HG03520 (cell line): ENCODE measurements around the gene IFTAP.
"Not testable (repeated sequence)": the region's sequence is repeated elsewhere in the genome, so short reads cannot be mapped to it uniquely, and the experiment has no call there.

Experiments
- ATAC-seq: cut with Tn5 transposase; IDR thresholded peaks from one replicate; pipeline ENCODE4 v1.9.1; 2021; ENCODE audit warnings: mild to moderate bottlenecking, moderate library complexity; ENCODE audit not compliant: unreplicated experiment

IFTAP gene

DNA sequence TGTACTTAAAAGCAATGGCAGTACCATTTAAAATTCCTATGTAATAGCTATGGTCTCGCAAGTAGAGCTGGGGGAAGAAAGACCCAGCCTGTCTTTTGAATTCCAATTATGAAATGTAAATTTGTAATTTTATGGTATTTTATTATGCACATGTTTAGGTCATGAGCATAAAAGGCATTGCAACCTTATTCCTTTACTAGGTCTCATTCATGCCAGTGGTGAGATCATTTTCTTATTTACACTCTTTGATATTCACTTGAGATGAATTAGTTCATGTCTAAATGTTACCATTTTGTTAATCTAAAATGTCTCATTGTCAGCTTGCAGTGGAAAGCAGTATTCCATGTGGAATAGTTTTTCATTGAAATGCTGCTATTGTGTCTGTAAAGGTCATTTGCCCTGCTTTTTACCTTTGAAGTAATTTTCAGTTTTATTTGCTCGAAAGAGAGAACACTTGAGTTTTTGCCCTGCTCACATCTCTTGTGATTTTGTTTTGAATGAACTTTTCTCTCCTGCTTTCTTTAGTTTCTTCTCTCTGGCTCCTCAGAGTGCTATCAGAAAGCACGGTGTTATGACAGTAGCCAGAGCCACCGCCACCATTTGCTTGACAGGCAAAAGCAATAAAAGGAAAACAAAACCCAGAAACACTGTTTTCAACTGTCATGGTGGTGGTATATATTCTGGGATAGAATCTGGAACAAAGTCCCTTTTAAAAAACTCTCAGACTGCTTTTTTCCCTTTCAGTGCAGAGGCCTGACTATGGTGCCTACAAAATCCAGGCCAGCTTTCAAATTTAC lies 41.0 kb downstream of the IFTAP start:
- no peak for ATAC-seq

DNA sequence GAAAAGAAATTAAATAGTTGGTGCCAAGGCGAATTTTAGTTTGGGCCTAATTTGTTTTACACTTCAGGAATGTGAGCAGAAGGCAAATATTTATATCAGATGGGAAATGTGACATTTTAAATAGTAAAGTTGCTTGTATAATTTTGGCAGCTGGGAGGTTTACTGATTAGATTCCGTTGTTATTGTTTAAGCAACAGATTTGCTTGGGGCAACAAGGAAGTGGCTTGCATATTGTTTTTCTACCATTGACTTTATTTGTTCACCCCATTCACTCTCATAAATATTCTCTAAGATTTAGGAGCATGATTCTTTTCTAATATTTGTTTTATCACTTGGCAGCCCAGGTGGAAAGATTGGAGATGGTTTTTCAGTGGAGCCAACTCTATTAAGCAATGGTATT lies 44.3 kb downstream of the IFTAP start:
- no peak for ATAC-seq

DNA sequence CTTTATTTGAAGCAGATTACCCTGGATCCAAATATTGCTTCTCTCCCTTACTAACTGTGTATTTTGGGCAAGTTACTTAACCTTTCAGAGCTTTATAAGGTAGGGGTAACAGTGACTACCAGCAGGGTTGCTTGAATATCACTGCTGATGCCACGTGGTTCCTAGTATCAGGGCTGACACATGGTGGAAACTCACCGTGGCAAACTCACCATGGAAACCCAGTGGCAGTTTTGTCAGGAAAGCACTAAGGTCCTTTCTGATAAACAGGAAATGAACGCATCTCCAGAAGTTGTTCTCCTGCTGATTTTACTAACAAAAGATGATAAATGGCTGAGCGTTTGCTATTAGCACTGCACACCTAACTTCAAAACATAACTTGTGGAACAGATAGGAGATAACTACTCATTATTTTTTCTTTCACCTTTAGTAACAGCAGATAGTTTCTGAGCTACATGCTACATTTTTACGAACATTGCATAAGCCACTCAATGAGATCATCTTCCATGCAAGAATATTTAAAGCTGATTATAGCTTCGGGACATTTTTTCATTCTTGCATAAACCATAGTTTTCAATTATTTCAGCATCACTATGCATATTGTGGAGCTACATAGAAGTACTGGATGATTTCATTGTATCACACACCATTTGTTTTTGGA lies 63.4 kb downstream of the IFTAP start:
- ATAC-seq = no peak

DNA sequence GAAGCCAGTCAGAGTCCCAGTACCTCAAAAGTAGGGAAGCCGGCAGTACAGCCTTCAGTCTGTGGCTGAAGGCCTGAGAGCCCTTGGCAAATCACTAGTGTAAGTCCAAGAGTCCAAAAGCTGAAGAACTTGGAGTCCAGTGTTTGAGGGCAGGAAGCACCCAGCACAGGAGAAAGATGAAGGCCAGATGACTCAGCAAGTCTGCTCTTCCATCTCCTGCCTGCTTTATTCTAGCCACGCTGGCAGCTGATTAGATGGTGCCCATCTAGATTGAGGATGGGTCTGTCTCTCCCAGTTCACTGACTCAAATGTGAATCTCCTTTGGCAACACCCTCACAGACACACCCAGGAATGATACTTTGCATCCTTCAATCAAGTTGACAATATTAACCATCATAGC lies 67.1 kb downstream of the IFTAP start:
- ATAC-seq = not testable (repeated sequence)

DNA sequence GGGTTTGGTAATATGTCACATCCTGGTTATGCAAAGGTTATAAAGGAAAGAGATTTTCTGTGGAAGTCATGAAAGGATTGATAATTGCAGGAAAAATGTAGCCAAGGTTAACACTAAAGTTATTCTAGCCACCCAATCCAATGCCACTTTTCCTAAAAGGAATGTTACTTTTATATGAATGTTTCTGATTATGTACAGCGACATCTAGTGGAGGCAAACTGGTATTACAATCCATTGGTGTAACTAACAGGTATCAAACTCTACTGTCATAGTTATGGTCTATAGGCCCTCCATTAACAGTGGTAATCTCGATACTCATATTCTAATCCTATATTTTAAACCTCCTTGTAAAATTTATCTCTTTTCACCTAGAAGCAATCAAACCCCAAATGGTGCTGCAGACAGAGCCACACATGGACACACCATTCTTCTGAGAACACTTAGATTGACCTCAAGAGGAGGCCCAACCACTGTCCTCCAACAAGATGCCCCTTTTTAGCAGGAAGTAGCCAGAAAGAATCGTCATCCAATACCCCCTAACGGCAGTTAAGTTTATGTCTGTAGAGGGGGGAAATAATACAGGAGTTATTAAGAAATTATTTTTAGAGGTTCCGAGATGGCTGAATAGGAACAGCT lies 78.6 kb downstream of the IFTAP start:
- no peak for ATAC-seq

DNA sequence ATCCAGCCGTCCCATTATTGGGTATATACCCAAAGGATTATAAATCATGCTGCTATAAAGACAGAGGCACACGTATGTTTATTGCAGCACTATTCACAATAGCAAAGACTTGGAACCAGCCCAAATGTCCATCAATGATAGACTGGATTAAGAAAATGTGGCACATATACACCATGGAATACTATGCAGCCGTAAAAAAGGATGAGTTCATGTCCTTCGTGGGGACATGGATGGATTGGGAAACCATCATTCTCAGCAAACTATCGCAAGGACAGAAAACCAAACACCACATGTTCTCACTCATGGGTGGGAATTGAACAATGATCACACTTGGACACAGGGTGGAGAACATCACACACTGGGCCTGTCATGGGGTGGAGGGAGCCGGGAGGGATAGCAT lies 85.2 kb downstream of the IFTAP start:
- not testable (repeated sequence) for ATAC-seq

DNA sequence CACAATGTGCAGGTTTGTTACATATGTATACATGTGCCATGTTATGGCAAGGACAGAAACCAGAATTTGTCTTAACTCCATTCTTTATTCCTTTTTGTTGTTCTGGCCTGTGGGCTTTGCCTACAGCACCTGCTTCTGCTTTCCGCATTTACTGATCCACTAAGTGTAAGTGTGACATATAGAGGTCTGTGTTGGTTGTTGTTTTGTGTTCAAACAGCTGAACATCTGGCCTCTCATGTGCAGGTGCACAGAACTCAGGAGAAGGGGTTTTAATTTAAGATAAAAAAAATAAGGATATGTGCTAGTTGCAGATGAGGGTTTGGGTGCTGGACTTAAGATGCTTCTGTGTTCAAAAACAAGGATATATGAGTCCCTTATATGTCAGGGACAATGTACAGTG lies 89.5 kb downstream of the IFTAP start:
- no peak for ATAC-seq

DNA sequence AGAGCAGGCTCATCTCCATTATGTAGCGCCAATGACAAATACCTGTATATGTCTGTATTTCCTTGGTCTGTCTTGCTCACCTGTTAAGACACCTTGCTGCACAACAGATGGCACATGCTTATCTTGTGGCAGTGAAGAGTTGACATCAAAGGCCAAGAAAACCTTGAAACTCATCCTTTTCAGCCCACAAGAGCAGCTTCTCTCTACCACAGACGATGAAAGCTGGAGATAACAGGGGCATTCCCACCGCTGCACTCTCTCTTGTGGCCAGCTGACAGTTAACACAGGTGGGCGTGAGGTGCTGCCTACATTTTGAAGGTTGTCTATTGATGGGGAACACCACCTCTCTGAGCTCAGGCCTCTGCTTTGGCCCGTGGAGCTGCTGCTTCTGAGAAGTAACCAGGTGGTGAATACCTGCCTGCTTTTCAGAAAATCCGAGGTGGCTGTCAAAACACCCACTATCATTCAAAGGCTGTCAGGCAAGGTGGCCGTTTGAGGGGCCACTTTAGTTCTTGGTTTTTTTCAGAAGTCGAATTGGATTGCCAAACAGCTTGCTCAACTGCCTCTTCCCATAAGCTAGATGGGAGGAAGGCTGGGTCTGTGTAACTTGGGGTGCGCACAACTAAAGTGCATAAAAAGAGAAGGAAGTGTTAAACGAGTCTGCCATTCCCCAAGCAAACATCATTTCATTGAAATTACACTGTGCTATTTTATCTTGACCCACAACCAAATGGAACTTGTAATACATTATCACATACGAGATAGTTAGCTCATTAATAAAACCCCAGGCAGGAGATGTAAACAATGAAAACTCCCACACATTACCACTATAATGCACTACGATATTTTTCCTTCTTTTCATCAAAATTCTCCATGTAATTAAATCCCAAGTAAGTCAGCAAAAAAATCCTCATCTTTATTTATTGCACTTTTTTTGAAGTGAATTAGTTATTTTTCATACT lies 90.8 kb downstream of the IFTAP start:
- no peak for ATAC-seq

DNA sequence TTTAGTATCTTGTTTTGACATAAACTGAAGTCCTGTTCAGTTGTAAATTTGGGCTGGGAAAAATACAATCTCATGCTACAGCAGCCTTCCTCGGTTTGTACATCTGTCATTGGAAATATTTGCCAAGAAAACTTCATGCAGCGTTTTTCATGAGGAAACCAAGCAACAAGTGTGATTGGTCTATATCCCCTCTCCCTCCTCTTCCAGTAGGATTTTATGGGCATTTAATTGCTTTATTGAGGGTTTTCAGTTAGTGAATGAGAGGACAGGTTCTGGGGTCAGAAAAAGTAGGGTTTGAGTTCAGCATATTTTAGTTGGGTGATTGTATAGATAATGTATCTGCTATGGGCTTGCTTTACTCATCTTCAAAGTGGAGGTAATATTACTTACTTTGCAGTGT lies 93.8 kb downstream of the IFTAP start:
- no peak for ATAC-seq

DNA sequence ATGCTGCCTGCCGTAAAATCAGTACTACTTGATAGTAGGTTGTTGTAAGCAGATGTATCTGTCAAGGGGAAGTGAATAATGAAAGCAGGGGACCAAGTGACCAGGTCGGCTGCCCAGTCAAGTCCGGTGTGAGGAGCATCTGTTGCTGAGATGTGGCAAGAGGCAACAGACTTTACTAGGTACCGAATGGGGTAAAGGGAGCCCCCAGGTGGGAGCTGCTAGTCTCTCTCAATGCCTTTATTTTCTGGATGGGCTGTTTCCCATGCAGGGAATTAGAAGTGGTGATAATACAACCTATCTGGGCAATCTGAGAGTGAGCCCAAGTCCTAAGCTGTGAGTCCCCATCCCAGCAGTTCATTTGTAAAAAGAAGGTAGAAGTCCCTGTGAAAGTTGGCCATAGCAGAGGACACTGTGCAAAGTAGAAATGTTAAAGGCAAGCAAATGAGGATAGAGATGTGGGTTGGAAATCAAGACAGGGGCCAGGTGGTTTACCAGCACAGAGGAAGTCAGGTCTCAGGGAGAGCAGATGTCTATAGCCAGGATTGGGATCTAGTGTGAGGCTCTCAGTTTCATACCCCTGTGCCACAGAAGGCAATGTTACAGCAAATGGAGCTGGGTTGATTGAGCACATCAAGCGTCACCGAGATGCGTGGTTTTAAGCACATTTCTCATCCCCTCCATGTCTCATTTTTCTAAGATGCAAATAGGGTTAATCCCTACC lies 94.4 kb downstream of the IFTAP start:
- ATAC-seq = no peak

DNA sequence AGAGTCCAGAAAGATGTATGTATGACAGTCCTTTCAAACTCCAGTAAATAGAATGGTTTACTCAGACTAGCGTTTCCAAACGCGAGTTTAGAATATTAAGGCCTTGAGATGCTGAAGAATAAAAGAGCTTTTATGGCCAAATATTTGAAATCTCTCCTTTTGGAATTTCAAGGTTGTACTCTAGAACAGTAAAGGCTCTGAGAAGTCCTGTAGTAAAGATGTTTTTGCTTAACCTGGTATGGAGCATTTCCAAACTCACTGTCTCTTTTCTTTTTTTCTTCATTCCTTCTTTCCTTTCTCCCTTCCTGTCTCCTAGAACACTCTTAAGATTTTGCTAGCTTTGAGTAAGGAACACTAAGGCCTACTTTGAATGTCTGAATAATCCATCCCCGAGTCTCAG lies 95.1 kb downstream of the IFTAP start:
- no peak for ATAC-seq

DNA sequence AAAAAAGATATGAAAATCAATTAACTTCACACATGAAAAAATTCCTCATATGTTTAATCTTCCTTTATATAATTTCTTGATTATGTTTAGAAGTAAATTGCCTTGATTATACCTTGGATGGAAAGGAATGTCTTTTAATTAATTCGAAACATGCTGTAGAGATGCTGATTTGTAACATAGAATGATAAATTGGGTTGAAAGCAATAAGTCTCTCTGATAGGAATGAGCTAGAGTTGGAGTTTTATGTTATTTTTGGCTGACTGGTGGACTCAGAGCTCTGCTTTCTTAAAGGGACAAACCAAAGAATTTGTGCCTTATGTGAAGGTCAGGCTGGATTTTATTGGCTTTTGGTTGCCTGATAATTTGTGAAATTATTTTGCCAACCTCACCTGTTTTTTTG lies 98.4 kb downstream of the IFTAP start:
- no peak for ATAC-seq

DNA sequence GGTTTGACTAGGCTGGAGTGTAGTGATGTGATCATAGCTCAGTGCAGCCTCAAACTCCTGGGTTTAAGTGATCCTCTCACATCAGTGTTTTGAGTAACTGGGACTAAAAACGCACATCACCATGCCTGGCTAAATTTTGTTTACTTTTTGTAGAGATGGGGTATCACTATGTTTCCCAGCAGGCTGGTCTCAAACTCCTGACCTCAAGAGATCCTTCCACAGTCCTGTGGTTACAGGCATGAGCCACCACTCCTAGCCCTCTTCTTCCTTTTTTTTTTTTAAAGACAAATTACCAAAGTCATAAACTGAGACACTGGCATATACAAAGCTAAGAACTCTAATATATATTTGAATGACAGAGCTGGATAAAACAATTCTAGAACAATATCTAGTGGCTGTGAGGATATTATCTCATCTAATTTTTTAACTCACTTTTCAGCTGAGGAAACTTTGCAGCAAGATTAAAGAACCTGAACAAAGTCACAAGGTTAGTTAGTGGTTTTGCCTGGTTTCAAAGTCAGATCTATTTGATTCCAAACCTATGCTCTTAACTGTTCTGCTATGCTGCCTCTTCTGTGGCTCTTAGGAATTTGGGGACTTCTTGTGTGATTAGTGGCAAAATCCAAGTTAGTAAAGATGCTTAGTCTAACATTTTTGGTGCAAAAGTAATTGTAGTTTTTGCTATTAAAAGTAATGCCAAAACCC lies 99.0 kb downstream of the IFTAP start:
- no peak for ATAC-seq

DNA sequence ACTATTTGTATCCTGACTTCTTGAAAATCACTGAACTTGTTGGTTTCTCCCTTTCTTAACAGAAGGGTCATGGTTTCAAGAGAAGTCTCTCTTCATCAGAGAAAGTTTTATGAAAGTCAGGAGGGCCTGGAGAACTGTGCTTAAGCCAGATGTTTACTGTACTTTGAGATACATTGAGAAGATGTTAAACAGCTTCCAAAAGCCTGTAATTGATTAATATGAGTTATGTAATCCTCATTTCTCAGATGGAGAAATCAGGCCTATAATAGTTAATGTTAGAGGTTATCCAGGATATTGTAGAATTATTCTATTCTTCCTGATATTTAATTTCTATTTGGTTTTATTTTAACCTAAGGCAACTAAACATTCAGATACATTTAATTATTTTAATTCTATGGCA lies 100.8 kb downstream of the IFTAP start:
- no peak for ATAC-seq

DNA sequence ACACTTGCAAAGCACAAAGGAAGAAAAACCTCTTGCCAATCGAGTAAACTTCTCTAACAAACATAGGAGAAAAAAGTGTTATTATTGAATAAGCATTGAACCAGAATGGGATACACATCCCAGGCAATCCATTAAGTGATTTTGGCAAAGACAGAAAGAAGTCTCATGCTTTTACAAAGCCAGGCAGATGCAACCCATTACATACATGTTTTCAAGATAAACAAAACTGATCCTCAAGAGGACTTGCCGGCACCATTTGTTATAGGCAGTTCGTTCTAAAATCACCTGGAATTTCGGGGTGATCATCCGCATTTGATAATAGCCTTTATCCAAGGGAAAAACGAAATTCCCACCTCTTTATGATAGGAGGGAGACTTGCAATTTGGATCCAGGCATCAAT lies 101.3 kb downstream of the IFTAP start:
- ATAC-seq = no peak

DNA sequence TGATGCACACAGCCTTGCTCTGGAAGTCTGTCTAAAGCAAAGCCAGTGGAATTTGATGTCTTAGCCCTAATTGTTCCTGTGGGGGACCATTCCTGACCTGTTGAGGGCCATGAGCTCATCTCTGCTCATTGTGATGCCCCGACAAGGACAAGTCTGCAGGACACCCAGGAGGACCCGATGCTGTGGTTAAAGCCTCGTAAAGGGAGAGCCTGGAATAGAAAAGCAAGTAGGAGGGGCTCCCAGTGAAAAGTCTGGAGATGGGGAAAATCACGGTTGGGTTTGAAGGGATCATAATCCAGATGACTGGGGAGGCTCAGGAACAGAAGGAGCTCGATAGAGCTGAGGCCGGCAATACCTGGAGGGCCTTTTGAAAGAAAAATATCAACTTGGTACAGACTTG lies 102.2 kb downstream of the IFTAP start:
- ATAC-seq = no peak

DNA sequence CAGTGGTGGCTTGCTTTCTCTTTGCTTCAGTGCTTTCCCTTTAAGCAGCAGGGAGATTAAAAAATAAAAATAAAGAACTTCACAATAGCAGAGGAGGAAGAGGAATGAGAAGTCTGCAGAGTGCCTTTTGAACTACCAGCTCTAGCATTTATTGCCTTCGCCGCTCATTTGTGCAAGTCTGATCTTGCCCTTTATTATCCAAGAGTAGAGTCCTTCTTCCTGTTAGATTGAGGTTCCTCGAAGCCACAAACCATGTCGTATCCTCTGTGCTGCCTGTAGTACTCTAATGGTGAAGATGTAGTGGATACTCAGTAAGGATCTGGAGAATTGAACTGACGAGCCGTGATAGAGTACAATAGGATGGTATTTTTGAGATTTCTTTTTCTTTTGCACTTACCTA lies 105.0 kb downstream of the IFTAP start:
- no peak for ATAC-seq

DNA sequence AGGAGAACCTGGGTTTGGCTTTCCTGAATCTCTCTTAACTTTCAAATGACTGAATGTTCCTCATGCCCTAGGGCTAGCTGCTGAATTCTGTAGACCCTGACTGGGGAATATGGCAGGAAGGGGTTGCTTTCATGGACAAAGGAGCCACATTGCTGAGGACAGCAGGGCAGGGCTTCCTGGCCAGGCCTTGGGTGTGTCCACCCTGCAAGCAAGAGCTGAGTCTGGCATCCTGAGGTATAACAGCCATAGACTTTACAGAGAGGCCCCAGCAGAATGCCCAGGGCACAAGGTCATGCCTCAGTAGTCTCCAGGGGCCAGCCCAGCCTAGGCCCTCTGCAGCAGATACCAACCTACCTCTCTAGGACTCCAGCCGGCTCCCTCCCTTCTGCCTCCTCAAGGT lies 105.9 kb downstream of the IFTAP start:
- ATAC-seq = no peak

DNA sequence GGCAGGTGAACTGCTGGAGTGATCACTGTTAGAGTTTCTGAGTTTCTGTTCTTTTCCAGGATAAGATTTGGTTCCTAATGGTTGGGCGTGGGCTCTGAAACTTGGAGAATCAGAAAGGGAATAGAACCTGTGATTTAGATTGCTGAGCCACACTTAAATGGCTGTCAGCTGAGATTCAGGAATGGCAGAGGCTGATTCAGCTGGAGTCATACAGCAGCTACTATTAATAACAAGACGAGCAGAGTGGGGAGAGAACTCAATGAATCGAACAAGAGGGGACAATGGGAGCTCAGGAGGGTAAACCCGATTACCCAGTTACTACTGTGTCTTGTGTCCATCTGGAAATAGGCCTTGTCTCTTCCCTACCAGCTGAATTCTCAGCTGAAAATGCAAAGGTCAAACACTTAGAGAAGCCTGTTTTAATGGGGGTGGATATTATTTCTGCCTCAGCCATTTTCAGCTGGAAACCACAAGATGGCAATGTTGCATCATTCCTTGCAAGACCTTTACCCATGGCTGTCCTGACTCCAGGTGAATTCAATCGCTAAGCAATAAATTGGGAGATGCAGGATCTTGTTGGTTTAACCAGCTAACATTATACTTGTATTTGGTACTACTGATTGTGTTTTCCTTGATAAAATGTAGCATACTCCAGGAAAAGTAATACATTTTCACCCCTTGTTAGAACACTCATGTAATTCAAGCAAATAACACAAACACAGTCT lies 108.2 kb downstream of the IFTAP start:
- peak; percentile 71 for ATAC-seq
